ENCODE data around the gene OPN1MW.
"Not testable (repeated sequence)": the region's sequence is repeated elsewhere in the genome, so short reads cannot be mapped to it uniquely, and the experiment has no call there.

The OPN1MW gene

DNA sequence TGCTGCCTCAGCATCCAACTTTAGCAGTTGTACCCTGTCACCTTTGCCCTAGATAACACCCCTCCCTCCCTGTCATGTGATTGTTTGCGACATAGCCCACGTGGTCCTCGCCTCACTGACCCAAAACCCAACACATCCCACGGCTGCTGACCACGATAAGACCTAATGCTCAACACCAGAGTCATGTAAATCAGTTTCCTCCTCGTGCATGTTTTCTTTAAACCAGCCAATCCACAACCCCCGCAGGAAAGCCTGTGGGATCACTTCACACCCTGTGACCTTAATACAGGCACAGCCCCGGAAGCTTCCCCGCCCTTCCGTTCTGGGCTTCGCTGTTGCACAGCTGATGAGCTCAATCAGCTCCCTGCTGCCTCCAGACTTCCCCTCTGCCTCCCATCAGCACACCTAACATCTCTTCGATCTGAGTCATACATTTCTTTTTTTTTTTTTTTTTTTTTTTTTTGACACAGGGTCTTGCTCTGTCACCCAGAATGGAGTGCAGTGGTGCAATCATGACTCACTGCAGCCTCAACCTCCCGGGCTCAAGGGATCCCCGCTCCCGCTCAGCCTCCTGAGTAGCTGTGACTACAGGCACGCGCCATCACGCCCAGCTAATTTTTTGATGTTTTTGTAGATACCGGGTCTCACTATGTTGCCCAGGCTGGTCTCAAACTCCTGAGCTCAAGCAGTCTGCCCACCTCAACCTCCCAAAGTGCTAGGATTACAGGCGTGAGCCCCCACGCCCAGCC is 27.4 kb downstream of the OPN1MW start:
- in situ Hi-C loops (cut with MboI; ENCODE audit: low sequenced_read_pairs), result not testable (repeated sequence)

DNA sequence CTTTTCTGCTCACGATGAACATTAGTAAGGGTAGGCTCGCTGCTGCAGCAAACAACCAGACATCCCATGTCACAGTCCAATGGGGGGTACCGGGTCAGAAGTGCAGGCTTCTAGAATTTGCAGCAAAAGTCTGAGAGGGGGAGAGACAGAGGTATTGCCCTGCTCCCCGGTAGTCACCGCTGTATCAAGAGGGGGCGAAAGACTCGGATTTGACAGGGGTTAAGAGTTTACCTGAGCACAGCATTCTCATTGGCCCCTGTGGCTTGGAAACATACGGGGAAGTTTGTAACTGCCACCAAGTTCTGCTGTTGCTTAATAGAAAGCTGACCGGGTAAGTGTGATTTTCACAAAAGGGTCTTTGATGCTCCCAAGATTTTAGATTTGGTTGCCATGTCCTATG is 28.7 kb downstream of the OPN1MW start:
- in situ Hi-C loops (cut with MboI; ENCODE audit: low sequenced_read_pairs), result not testable (repeated sequence)

DNA sequence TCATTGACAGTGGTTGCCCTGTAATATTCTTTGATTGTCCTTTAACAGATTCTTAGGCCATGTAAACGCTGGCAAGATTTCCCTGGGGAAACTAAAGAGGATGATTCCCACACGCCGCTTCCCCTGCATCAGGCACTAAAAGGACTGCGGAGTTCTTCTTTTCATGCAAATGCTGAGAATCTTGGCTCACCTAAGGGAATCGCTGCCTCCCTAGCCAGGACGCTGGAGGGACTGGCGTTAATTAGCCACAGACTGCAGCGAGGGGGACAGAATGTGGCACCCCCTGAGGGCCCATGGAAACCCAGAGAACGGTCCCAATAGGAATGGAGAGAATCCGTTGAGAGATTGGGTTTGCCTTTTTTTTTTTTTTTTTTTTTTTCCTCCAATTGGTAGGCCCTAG is 29.1 kb downstream of the OPN1MW start:
- in situ Hi-C loops (cut with MboI; ENCODE audit: low sequenced_read_pairs), result not testable (repeated sequence)

DNA sequence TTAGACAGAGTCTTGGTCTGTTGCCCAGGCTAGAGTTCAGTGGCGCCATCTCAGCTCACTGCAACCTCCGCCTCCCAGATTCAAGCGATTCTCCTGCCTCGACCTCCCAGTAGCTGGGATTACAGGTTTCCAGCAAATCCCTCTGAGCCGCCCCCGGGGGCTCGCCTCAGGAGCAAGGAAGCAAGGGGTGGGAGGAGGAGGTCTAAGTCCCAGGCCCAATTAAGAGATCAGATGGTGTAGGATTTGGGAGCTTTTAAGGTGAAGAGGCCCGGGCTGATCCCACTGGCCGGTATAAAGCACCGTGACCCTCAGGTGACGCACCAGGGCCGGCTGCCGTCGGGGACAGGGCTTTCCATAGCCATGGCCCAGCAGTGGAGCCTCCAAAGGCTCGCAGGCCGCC is 37.1 kb downstream of the OPN1MW start, which contains the start of gene OPN1MW2:
OPN1MW2 (plus strand) TSS at position 301 of the 400 bp plus-strand sequence; CDS start at position 361, 60 bp downstream.
- in situ Hi-C loops (cut with MboI; ENCODE audit: low sequenced_read_pairs), result not testable (repeated sequence)

DNA sequence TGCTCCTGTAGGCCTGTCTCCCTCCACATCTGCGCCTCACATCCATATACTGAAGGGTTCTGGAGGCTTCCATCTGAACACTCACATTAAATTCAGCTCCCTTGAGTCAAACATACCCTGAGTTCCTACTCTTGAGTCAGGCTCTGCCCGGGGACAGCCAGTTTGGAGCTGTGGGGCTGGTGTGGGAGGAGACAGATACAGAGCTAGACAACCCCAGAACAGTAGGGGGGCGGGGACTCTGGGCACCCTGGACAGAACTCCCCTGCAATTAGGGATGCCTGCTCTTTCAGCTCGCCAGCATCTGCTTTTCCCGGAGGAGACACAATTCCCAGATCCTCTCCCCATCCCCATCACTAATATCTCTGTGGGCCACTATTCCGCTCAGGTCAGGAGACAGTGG is 42.9 kb downstream of the OPN1MW start:
- in situ Hi-C loops (cut with MboI; ENCODE audit: low sequenced_read_pairs), result not testable (repeated sequence)

DNA sequence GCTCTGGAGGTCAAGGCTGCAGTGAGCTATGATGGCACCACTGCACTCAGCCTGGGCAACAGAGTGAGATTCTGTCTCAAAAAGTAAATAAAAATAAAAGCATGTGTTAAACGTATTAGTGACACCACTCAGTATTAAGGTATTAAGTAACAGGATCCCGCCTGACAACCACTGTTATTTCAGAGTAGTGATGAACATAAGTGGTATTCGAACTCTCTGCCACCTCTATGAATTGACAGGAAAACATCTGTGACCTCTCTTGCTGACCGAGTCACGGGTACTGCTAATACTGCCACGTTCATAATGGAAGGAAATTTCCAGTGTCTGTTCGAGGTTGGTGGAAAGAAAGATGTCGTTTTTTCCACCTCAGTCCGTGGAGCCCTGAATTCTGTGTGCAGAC is 44.3 kb downstream of the OPN1MW start:
- in situ Hi-C loops (cut with MboI; ENCODE audit: low sequenced_read_pairs), result not testable (repeated sequence)

DNA sequence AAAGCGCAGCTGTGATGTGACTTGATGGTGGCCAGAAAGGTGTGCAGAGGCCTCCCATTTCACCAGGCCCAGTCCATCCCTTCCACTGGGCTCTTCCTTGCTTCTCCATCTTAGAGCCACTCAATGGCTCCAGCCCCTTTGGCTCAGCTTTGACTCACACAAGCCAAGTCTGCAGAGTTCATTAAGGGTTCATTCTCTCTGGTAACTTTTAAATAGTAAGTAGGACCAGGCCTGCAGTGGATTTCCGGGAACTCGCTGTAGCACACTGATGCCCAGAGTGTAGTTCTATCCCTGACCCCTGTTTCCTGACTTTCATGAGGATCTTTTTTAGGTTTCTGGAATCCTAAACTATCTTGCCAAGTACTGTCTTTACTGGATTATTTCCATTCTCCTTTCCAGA is 49.0 kb downstream of the OPN1MW start:
- in situ Hi-C loops (cut with MboI; ENCODE audit: low sequenced_read_pairs), result not testable (repeated sequence)

GRCh38 chrX:154233620-154234019 is 51.2 kb downstream of the OPN1MW start:
- in situ Hi-C loops (cut with MboI; ENCODE audit: low sequenced_read_pairs), result not testable (repeated sequence)

DNA sequence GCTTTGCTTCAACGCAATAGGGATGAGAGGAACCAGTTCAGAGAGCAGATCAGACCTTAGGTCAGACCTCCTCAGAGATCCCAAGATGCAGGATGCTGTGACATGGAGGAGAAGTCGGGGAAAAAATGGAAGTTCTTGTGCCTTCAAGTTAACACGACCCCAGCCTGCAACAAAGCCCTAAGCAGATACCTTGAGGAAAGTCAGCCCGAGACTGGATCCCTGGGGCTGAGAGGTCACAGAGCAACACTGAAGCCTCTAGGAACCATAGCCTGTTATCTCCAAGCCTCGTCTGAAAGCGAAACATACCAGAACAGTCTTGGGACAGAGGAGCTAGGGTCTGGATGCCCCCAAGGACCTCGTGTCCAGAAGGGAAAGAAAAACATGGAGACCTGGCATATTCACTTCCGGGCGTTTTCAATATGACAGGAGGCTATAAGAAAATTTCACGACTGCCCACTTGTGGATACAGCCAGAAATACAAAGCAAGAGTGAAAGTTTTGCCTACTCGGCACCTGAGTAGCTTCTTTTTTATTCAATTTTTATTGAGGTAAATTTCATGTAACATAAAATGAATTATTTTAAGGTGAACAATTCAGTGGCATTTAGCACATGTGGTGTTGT is 56.7 kb downstream of the OPN1MW start:
- in situ Hi-C loops (cut with MboI; ENCODE audit: low sequenced_read_pairs), result not testable (repeated sequence)

DNA sequence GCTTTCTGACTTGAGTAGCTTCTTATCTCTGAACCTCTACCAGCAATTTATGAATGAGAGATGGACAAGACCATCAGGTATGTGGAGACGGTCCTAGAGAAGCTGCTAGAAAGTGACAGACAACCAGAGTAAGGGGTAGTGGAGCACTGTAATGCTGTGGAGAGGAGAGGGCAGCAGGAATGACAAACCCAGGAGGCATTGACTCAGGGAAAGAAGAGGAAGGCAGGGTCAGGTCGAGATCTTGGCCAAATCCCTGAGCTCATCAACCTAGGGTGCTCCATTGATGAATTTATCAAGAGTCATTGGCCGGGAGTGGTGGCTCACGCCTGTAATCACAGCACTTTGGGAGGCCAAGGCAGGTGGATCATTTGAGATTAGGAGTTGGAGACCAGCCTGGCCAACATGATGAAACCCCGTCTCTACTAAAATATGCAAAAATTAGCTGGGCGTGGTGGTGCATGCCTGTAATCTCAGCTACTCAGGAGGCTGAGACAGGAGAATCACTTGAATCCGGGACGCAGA is 57.6 kb downstream of the OPN1MW start:
- in situ Hi-C loops (cut with MboI; ENCODE audit: low sequenced_read_pairs), result not testable (repeated sequence)
